GM12875 (cell line): ENCODE measurements around the gene WDR3.

Experiments
- H3K4me3 ChIP-seq: one replicate; pipeline ENCODE4 v1.5.1; 2011; ENCODE audit warnings: low read depth, low read length, control low read depth
- TF ChIP-seq, protein P1 (sequence below): IDR thresholded peaks from 2 replicates; pipeline ENCODE4 v1.5.1; 2011; ENCODE audit warnings: low read depth, mild to moderate bottlenecking, control low read depth, inconsistent platforms, low read length, moderate library complexity, borderline replicate concordance; ENCODE audit not compliant: insufficient read depth

The WDR3 gene

DNA sequence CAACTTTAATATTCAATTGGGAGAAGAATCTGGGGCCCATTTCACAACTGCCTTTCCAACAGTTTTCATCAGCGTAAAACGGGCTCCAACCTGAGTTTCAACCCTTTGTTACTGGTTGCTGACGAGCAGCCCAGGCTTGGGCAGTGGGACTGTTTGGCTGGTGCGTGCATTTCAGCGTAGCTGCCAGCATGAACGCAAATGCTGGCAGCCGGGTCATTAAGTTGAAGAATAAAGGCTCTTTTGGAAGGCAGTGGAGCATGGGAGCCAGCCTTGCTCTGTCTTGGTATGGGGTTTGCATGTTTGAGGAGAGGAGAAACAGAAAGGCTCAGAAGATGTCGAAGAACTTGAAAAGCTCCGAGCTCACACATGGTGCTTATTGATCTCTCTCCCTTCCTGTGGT lies 40.7 kb downstream of the WDR3 start:
- TF ChIP-seq, protein P1, sequence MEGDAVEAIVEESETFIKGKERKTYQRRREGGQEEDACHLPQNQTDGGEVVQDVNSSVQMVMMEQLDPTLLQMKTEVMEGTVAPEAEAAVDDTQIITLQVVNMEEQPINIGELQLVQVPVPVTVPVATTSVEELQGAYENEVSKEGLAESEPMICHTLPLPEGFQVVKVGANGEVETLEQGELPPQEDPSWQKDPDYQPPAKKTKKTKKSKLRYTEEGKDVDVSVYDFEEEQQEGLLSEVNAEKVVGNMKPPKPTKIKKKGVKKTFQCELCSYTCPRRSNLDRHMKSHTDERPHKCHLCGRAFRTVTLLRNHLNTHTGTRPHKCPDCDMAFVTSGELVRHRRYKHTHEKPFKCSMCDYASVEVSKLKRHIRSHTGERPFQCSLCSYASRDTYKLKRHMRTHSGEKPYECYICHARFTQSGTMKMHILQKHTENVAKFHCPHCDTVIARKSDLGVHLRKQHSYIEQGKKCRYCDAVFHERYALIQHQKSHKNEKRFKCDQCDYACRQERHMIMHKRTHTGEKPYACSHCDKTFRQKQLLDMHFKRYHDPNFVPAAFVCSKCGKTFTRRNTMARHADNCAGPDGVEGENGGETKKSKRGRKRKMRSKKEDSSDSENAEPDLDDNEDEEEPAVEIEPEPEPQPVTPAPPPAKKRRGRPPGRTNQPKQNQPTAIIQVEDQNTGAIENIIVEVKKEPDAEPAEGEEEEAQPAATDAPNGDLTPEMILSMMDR: no peak
- H3K4me3 ChIP-seq: no peak overlapping the region

DNA sequence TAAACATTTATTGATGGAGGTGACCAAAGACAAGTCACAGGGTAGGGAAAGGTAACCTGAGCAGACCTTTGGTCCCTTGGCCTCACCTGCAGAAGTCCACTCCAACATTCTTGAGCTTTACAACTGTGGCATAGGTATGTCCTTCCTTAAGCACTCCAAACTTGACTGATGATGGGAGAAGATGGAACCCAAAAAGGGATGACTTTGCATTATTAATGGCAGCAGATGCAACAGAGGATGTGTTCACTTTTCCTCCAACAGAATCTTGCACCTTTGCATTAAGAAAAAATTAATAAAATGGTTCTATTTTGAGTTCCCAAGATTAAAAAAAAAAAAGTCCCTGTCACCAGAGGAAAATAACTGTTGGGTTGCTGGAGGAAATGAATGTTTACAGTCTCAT lies 42.2 kb downstream of the WDR3 start:
- H3K4me3 ChIP-seq: no peak overlapping the region
- TF ChIP-seq, protein P1: no peak

DNA sequence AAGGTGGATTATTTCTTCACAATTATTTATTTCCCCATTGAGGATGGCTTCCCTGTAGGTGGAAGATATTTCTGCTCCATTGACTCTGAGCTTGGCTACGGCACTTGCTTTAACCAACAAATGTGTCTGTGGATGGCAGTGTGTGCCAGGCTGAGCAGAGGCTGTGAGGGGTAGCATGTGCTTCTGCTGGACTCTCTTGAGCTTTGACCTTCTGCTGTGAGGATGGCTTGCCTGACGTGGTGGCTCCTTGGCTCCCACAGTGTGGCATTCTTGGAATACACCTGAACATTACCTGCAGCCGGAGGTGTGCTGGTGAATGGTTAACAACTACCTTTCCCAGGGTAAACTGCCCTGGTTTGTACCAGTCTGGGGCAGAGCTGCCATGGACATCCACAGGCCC lies 46.8 kb downstream of the WDR3 start:
- H3K4me3 ChIP-seq: no peak overlapping the region
- TF ChIP-seq, protein P1: no peak

DNA sequence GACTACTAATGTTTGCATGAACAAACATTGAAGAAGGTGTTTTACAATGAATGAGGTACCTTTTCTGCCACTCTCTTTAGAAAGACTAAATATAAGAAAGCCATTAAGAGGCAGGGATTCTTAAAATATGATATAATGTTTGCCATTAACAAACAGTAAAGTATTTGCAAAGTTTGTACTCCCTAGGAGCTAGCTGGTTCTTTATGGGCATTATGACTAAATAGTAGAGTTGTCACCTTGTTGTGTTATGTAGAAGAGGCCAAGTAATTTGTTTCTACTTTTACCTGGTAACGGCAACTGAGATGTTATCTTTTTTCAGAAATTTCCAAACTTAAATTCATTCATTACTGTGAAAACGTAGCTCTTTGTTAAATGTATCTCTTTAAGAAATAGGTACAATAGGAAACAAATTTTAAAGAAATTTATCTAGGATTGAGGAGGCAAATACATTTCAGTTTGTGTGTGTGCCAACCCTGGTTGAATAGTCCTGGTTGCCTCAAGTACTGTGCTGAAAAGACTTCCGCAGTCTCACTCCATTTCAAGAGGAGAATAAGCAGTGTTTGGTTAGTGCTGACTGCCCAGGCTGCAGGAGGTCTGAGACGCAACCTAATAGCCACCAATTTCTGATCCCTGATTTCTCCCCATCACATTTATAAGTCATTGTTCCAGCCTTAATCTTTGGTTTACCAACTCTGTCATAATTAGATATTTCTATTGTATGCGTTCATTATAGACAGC lies 52.1 kb downstream of the WDR3 start:
- TF ChIP-seq, protein P1: no peak
- H3K4me3 ChIP-seq: no peak overlapping the region

DNA sequence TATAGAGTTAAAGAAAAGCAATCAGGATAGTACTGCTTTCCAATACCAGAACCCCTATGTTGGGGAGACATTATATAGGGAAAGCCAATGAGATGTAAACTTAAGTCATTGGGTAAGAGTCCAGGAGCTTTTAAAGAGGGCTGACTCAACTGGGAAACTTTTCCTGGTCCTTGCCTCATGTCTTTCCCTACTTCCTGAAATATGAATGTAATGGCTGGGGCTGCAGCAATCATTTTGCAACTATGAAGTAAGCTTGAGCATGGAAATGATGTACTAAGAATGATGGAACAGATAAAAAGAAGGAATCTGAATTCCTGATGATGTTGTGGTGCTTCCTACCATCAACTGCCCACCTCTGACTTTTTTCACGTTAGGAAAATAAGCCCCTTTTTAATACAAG lies 55.7 kb downstream of the WDR3 start:
- TF ChIP-seq, protein P1: no peak
- H3K4me3 ChIP-seq: no peak overlapping the region

DNA sequence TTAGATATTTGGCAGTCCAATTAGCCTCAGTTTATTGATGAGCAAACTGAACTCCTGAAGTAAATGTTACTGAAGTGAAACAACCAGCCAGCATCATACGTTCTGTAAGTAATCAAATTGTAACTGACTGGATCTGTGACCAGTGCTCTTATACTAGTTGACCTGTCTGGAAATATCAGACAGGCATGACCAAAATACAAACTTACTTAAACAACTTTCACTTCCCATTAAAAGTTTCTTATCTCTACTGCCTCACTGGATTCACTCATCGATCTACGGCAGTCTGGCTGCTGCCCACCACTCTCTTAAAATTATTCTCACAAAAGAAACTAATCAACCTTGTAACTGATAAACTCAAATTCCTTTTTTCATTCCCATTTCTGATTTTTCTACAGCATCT lies 56.4 kb downstream of the WDR3 start:
- TF ChIP-seq, protein P1: no peak

DNA sequence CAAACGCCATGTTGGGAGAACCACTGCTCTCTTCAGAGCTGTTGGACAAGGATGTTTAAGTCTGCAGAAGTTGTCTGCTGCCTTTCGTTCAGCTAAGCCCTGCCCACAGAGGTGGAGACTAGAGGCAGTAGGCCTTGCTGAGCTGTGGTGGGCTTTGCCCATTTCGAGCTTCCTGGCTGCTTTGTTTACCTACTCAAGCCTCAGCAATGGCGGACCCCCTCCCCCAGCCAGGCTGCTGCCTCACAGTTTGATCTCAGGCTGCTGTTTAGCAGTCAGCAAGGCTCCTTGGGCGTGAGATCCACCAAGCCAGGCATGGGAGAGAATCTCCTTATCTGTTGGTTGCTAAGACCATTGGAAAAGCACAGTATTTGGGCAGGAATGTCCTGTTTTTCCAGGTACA lies 74.8 kb downstream of the WDR3 start:
- TF ChIP-seq, protein P1: no peak
- no peak overlapping the region for H3K4me3 ChIP-seq

More for the DNA sequence above, 56.4 kb downstream of the WDR3 start:
- no peak overlapping the region for H3K4me3 ChIP-seq
